H9 (cell line): ENCODE measurements around the gene DIP2C. TPM values are rescaled to one million over a fixed set of nuclear protein-coding genes. Genes with fewer than 3 reads are reported as not detected.

Experiments
- DNase-seq: peaks from one replicate; pipeline ENCODE4 v3.0.0-alpha.2; 2017
- H2AFZ ChIP-seq: one replicate; pipeline ENCODE4 v1.6.1; 2013; ENCODE audit warnings: mild to moderate bottlenecking, low read length, control low read depth, moderate library complexity
- H2AK5ac ChIP-seq: 2 replicates; pipeline ENCODE4 v1.6.1; 2013; ENCODE audit warnings: low read length, control low read depth, mixed read lengths; ENCODE audit not compliant: insufficient read length
- H2BK120ac ChIP-seq: one replicate; pipeline ENCODE4 v1.6.1; 2013; ENCODE audit warnings: low read depth, mild to moderate bottlenecking, low read length, control low read depth, inconsistent platforms; ENCODE audit not compliant: poor library complexity, severe bottlenecking
- H2BK12ac ChIP-seq: 2 replicates; pipeline ENCODE4 v1.6.1; 2013; ENCODE audit warnings: low read length, control low read depth, mixed read lengths, low read depth; ENCODE audit not compliant: insufficient read length
- H2BK15ac ChIP-seq: 2 replicates; pipeline ENCODE4 v1.6.1; 2013; ENCODE audit warnings: low read depth, low read length, control low read depth
- H2BK20ac ChIP-seq: one replicate; pipeline ENCODE4 v1.6.1; 2013; ENCODE audit warnings: low read depth, mild to moderate bottlenecking, low read length, control low read depth, inconsistent platforms; ENCODE audit not compliant: poor library complexity, severe bottlenecking
- H2BK5ac ChIP-seq: 2 replicates; pipeline ENCODE4 v1.6.1; 2013; ENCODE audit warnings: low read length, control low read depth, mixed read lengths; ENCODE audit not compliant: insufficient read length
- H3K14ac ChIP-seq: 2 replicates; pipeline ENCODE4 v1.6.1; 2013; ENCODE audit warnings: low read length, control low read depth; ENCODE audit not compliant: insufficient read depth
- H3K18ac ChIP-seq: 2 replicates; pipeline ENCODE4 v1.6.1; 2013; ENCODE audit warnings: low read depth, mild to moderate bottlenecking, mixed read lengths, low read length, control low read depth; ENCODE audit not compliant: insufficient read length
- H3K23ac ChIP-seq: 2 replicates; pipeline ENCODE4 v1.6.1; 2013; ENCODE audit warnings: low read length, control low read depth, mixed read lengths, low read depth; ENCODE audit not compliant: insufficient read length
- H3K23me2 ChIP-seq: 2 replicates; pipeline ENCODE4 v1.6.1; 2013; ENCODE audit warnings: low read depth, mild to moderate bottlenecking, mixed read lengths, low read length, control low read depth; ENCODE audit not compliant: insufficient read length, poor library complexity, severe bottlenecking
- H3K27ac ChIP-seq: 2 replicates; pipeline ENCODE4 v1.5.1; 2013; ENCODE audit warnings: low read length, control low read depth, mixed read lengths, low read depth; ENCODE audit not compliant: insufficient read length
- H3K27me3 ChIP-seq: 2 replicates; pipeline ENCODE4 v1.6.1; 2013; ENCODE audit warnings: low read length, control low read depth, inconsistent platforms; ENCODE audit not compliant: insufficient read depth
- H3K4ac ChIP-seq: 2 replicates; pipeline ENCODE4 v1.6.1; 2013; ENCODE audit warnings: low read depth, mild to moderate bottlenecking, control low read depth, inconsistent platforms, low read length, moderate library complexity
- H3K4me1 ChIP-seq: 2 replicates; pipeline ENCODE4 v1.6.1; 2013; ENCODE audit warnings: low read length, control low read depth, inconsistent platforms; ENCODE audit not compliant: insufficient read depth
- H3K4me2 ChIP-seq: 2 replicates; pipeline ENCODE4 v1.6.1; 2013; ENCODE audit warnings: low read length, control low read depth, mixed read lengths; ENCODE audit not compliant: insufficient read length, insufficient read depth
- H3K56ac ChIP-seq: 2 replicates; pipeline ENCODE4 v1.6.1; 2013; ENCODE audit warnings: low read depth, mild to moderate bottlenecking, mixed read lengths, low read length, control low read depth; ENCODE audit not compliant: insufficient read length
- H3K79me1 ChIP-seq: 2 replicates; pipeline ENCODE4 v1.6.1; 2013; ENCODE audit warnings: low read depth, mild to moderate bottlenecking, moderate library complexity, low read length, control low read depth, inconsistent platforms; ENCODE audit not compliant: insufficient read depth, poor library complexity, severe bottlenecking
- H3K79me2 ChIP-seq: 2 replicates; pipeline ENCODE4 v1.6.1; 2013; ENCODE audit warnings: low read length, control low read depth, inconsistent platforms; ENCODE audit not compliant: insufficient read depth
- H3K9ac ChIP-seq: 2 replicates; pipeline ENCODE4 v1.6.1; 2013; ENCODE audit warnings: low read length, control low read depth, mixed read lengths; ENCODE audit not compliant: insufficient read length; ENCODE audit errors: extremely low read depth
- H3K9me3 ChIP-seq: one replicate; pipeline ENCODE4 v1.6.1; 2013; ENCODE audit warnings: low read depth, low read length, inconsistent platforms; ENCODE audit not compliant: control insufficient read depth
- H3T11ph ChIP-seq: one replicate; pipeline ENCODE4 v1.6.1; 2013; ENCODE audit warnings: mild to moderate bottlenecking, low read length, control low read depth, inconsistent platforms
- H4K20me1 ChIP-seq: one replicate; pipeline ENCODE4 v1.6.1; 2013; ENCODE audit not compliant: control insufficient read depth, insufficient read length, insufficient read depth
- H4K5ac ChIP-seq: 2 replicates; pipeline ENCODE4 v1.6.1; 2013; ENCODE audit warnings: low read depth, mild to moderate bottlenecking, mixed read lengths, low read length, control low read depth; ENCODE audit not compliant: insufficient read length
- H4K8ac ChIP-seq: replicated peaks from 2 replicates; pipeline ENCODE4 v1.6.1; 2013; ENCODE audit warnings: low read length, control low read depth, mixed read lengths, low read depth; ENCODE audit not compliant: insufficient read length
- H4K91ac ChIP-seq: 2 replicates; pipeline ENCODE4 v1.6.1; 2013; ENCODE audit warnings: low read depth, mild to moderate bottlenecking, moderate library complexity, mixed read lengths, low read length, control low read depth; ENCODE audit not compliant: insufficient read length
- H3K27ac Mint-ChIP-seq, 3 experiments: 2 replicates in 2 of 3; 3 replicates in 1 of 3; pipeline ENCODE4 v1.8.0; 2020 to 2021; ENCODE audit warnings: mixed read lengths in 3 of 3, mild to moderate bottlenecking in 1 of 3, moderate library complexity in 1 of 3
- H3K27me3 Mint-ChIP-seq: 2 replicates; pipeline ENCODE4 v1.8.0; 2021; ENCODE audit warnings: low read depth, mild to moderate bottlenecking, moderate library complexity, mixed read lengths
- H3K36me3 Mint-ChIP-seq, 3 experiments: 2 replicates in 2 of 3; 3 replicates in 1 of 3; pipeline ENCODE4 v1.8.0; 2020 to 2021; ENCODE audit warnings: low read depth in 3 of 3, mixed read lengths in 3 of 3; ENCODE audit not compliant: insufficient read depth in 1 of 3
- H3K4me1 Mint-ChIP-seq, 2 experiments: 2 replicates each; pipeline ENCODE4 v1.8.0; 2020; ENCODE audit warnings: mixed read lengths in 2 of 2
- H3K4me3 Mint-ChIP-seq, 2 experiments: 2 replicates in 1 of 2; 3 replicates in 1 of 2; pipeline ENCODE4 v1.8.0; 2020 to 2021; ENCODE audit warnings: mild to moderate bottlenecking in 2 of 2, mixed read lengths in 2 of 2, moderate library complexity in 1 of 2
- H3K9me3 Mint-ChIP-seq, 2 experiments: 2 replicates in 1 of 2; 3 replicates in 1 of 2; pipeline ENCODE4 v1.8.0; 2020; ENCODE audit warnings: mild to moderate bottlenecking in 2 of 2, mixed read lengths in 2 of 2, moderate library complexity in 1 of 2
- WGBS: extraction: QIAGEN DNeasy Blood & Tissue Kit; methylation state at CpG from one replicate; pipeline ENCODE4 v1.1.7; 2013; ENCODE audit warnings: missing lambda C conversion rate, low lambda C conversion rate, mixed read lengths; ENCODE audit not compliant: insufficient read length; ENCODE audit errors: extremely low coverage; 5-methylcytosine and 5-hydroxymethylcytosine counted together
- total RNA-seq: library from RNA; stranded (reverse); gene quantifications from 2 replicates; pipeline ENCODE4 v1.2.1, GENCODE V29; 2021
- TF ChIP-seq, protein P1 (sequence below): fragments of 200-600 bp; sonication (generic); conservative IDR thresholded peaks from 3 replicates; pipeline ENCODE4 v1.8.0; 2021; ENCODE audit warnings: antibody characterized with exemption, mild to moderate bottlenecking

Gene DIP2C
- total RNA-seq, 1 experiment from 2014 or later, result 7.9 TPM

- Histone ChIP-seq H2BK20ac (no peak overlapping the region), H3K14ac (0 out of 2 replicates have a peak overlapping the region, but pooled peaks have one; percentile 21), H3K79me1 (peaks cover 3% of the 10 kb centered on the region), H3K23me2 (no peaks in the 10 kb centered on the region), H3K79me2 (peaks cover 5% of the 10 kb centered on the region; the same call in 1 of the 2 replicates), H2BK120ac (no peak overlapping the region), H4K20me1 (no peaks in the 10 kb centered on the region), H3K4me1 (no peaks in the 10 kb centered on the region; the same call in 1 of the 2 replicates), H3K23ac (no peak overlapping the region), H3K4me2 (no peak overlapping the region), H2BK5ac (no peak overlapping the region), H4K5ac (no peak overlapping the region), H3T11ph (no peak overlapping the region), H3K4ac (no peak overlapping the region), H4K8ac (peak overlapping the region; percentile 32), H2AK5ac (no peak overlapping the region), H3K9ac (no peak overlapping the region), H2BK15ac (no peak overlapping the region), H4K91ac (no peak overlapping the region), H3K27ac (no peak overlapping the region), H2BK12ac (no peak overlapping the region), H3K9me3 (no peaks in the 10 kb centered on the region), H3K56ac (no peak overlapping the region), H2AFZ (no peak overlapping the region), H3K18ac (no peak overlapping the region), H3K27me3 (no peaks in the 10 kb centered on the region)
- peaks cover 0 to 9% of the 10 kb centered on the region in 2 experiments; a peak in 3 of 5 replicates for H3K9me3 Mint-ChIP-seq
- no peak for DNase-seq
- H3K27ac Mint-ChIP-seq, result peak overlapping the region in 2 of 3 experiments; percentile 40 to 52; a peak in 2 of 7 replicates
- peaks cover 5 to 13% (median 6%) of the 10 kb centered on the region in 3 experiments; a peak in 6 of 7 replicates for H3K36me3 Mint-ChIP-seq
- no CpG with 5 or more reads among the region's 21 CpGs for WGBS
- H3K4me3 Mint-ChIP-seq, result no peak overlapping the region
- no peaks in the 10 kb centered on the region for H3K27me3 Mint-ChIP-seq
- peaks cover 21 to 22% of the 10 kb centered on the region in 2 experiments for H3K4me1 Mint-ChIP-seq
- TF ChIP-seq, protein P1, sequence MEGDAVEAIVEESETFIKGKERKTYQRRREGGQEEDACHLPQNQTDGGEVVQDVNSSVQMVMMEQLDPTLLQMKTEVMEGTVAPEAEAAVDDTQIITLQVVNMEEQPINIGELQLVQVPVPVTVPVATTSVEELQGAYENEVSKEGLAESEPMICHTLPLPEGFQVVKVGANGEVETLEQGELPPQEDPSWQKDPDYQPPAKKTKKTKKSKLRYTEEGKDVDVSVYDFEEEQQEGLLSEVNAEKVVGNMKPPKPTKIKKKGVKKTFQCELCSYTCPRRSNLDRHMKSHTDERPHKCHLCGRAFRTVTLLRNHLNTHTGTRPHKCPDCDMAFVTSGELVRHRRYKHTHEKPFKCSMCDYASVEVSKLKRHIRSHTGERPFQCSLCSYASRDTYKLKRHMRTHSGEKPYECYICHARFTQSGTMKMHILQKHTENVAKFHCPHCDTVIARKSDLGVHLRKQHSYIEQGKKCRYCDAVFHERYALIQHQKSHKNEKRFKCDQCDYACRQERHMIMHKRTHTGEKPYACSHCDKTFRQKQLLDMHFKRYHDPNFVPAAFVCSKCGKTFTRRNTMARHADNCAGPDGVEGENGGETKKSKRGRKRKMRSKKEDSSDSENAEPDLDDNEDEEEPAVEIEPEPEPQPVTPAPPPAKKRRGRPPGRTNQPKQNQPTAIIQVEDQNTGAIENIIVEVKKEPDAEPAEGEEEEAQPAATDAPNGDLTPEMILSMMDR, result no peak
Observed at GRCh38 chr10:641149-642010, 48.1 kb downstream of the DIP2C start.
